HG02840 (cell line): ENCODE data around the gene SAYSD1.

Experiments used
- ATAC-seq: cut with Tn5 transposase; IDR thresholded peaks from one replicate; pipeline ENCODE4 v1.9.1; 2021; ENCODE audit warnings: mild to moderate bottlenecking, moderate library complexity, moderate number of reproducible peaks; ENCODE audit not compliant: unreplicated experiment, low FRiP score

The SAYSD1 gene

GRCh38 chr6:39059496-39060310 is 55.3 kb downstream of the SAYSD1 start:
- no peak for ATAC-seq

DNA sequence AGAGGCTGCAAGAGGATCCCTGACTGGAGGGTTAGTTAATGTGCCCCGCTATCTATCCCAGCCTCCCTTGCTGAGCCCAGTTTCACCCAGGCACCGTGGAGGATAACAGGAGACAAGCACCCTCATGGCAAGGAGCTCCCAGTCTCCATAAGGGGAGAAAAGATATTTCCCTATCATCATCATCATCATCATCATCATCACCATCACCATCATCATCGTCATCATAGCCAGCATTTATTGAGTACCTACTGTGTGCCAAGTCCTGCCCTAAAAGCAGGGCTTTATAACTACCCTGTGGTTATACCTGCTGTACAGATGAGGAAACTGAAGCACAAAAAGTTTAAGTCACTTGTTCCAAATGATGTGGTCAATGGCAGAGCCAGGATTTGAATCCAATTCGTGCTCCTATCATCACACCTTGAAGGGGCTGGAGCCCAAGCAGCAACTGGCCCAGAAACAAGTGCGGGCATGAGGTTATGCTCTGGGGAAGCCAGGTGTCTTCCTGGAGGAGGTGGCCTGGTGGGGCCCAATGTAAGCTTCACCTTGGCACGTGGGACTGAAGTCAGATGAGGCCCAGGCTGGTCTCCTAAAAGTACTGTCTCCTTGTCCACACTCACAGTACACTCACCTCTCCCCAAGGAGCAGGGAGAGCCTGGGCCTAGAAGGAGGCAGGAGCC is 56.4 kb downstream of the SAYSD1 start:
- ATAC-seq, result no peak

DNA sequence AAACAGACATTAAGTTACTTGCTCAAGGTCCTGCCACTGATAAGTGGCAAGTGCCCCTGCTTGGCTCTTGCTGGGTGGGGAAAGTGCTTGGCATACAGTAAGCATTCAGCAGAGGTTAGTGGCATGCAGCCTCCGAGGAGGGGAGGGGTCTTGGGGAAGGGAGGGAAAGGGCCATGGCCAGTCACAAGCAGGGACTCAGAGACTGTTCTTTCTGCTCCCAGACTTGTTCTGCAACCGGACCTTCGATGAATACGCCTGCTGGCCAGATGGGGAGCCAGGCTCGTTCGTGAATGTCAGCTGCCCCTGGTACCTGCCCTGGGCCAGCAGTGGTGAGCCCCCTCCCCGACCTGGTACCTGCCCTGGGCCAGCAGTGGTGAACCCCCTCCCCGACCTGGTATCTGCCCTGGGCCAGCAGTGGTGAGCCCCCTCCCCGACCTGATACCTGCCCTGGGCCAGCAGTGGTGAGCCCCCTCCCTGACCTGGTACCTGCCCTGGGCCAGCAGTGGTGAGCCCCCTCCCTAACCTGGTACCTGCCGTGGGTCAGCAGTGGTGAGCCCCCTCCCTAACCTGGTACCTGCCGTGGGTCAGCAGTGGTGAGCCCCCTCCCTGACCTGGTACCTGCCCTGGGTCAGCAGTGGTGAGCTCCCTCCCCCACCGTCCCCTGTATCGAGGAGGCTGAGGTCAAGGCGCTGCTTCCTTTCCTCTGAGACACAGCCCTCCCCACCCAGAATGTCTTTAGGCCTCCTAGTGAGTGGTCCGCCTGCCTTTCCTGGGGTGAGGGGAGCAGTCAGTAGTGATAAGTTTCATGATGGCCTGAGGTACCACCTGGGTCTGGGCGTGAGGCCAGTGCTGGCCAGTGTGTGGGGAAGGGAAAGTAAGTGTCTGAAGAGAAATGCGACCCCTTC is 57.5 kb downstream of the SAYSD1 start:
- ATAC-seq, result no peak

DNA sequence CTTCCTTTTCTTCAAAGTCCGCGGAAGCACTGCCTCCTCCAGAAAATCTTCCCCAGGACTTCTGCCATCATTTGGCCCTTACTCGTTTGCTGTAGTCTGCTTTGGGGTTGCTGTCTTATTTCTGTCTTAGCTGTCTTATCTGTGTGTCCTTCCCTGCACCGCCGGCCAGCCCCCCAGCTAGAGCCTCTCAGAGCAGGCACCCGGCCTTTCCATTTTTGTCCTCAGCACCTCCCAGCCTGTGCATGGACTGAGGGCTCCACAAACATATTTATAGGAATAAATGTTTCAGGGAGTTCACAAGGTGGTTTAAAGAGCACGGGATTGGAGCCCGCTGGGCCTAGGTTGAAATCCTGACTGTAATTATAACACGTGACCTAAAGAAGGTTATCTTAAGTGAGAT is 58.3 kb downstream of the SAYSD1 start:
- ATAC-seq, result no peak

- no peak for ATAC-seq
Measured at GRCh38 chr6:39056191-39056590, 58.8 kb downstream of the SAYSD1 start.

- no peak for ATAC-seq
Measured at GRCh38 chr6:39055661-39056060, 59.3 kb downstream of the SAYSD1 start.

- ATAC-seq, result no peak
Measured at GRCh38 chr6:39054577-39055142, 60.3 kb downstream of the SAYSD1 start.
